Suprapubic skin (tissue), 4 donors: ENCODE results near the gene TBCB.
"Not testable (repeated sequence)": the region's sequence is repeated elsewhere in the genome, so short reads cannot be mapped to it uniquely, and the experiment has no call there.

Experiments
- CTCF ChIP-seq, 2 donors: fragments of 200-600 bp in 1 of 2; fragments of 450-650 bp in 1 of 2; sonication (generic) in 1 of 2; IDR thresholded peaks; one replicate each; pipeline ENCODE4 v1.5.1; 2016 to 2019; ENCODE audit warnings: antibody characterized with exemption in 2 of 2, mild to moderate bottlenecking in 1 of 2, moderate library complexity in 1 of 2
- EP300 ChIP-seq: sonication (generic); formaldehyde crosslinking; IDR thresholded peaks from one replicate; pipeline ENCODE4 v1.6.1; 2017; ENCODE audit warnings: antibody characterized with exemption
- POLR2A ChIP-seq, 2 donors: fragments of 450-650 bp; IDR thresholded peaks; one replicate each; pipeline ENCODE4 v1.6.1; 2017; ENCODE audit warnings: antibody characterized with exemption in 2 of 2, mild to moderate bottlenecking in 2 of 2, moderate library complexity in 2 of 2
- POLR2AphosphoS5 ChIP-seq, 3 donors: sonication (generic); formaldehyde crosslinking; IDR thresholded peaks; one replicate each; pipeline ENCODE4 v1.6.1; 2017; ENCODE audit warnings: antibody characterized with exemption in 3 of 3

- not testable (repeated sequence) for TF ChIP-seq POLR2A (IDR thresholded peaks at IDR 0.05); EP300; CTCF (IDR thresholded peaks at IDR 0.05); POLR2AphosphoS5 (IDR thresholded peaks at IDR 0.05)
Measured at GRCh38 chr19:36173846-36174245, 58.6 kb downstream of the TBCB start.
